PC-9 (cell line): ENCODE results near the gene ANKFN1. TPM values are rescaled to one million over a fixed set of nuclear protein-coding genes. Genes with fewer than 3 reads are reported as not detected.

Source experiments
- BruUV-seq: library from RNA; stranded (reverse); fragments of 400-500 nt; replicated peaks from 2 replicates; lab custom pipeline; 2021; lab: Mats Ljungman, UMichigan
- CTCF ChIA-PET: fragments of 300-600 bp; sonication (Branson Sonifier 250); formaldehyde crosslinking; loops from one replicate; lab custom pipeline; 2022; ENCODE audit warnings: antibody characterized with exemption; lab: Charles Lee
- POLR2A ChIA-PET: fragments of 300-600 bp; sonication (Branson Sonifier 250); formaldehyde crosslinking; loops from one replicate; lab custom pipeline; 2022; ENCODE audit warnings: antibody characterized with exemption; ENCODE audit not compliant: unreplicated experiment; lab: Charles Lee
- DNase-seq, 2 experiments: peaks; one replicate each; pipeline versions ENCODE4 v3.0.0 to v3.0.0-alpha.2; 2015 to 2022; ENCODE audit warnings: mixed read lengths in 1 of 2
- H2AFZ ChIP-seq: fragments of 200-600 bp; sonication (generic); 2 replicates; pipeline ENCODE4 v1.8.1; 2017; ENCODE audit warnings: antibody characterized with exemption
- H3F3A ChIP-seq: fragments of 200-600 bp; sonication (generic); 2 replicates; pipeline ENCODE4 v1.8.1; 2017; ENCODE audit warnings: antibody characterized with exemption, mild to moderate bottlenecking, low read depth; ENCODE audit not compliant: insufficient read depth
- H3K27ac ChIP-seq: fragments of 200-600 bp; sonication (generic); 2 replicates; pipeline ENCODE4 v1.6.1; 2016; ENCODE audit warnings: mixed run types
- H3K27me3 ChIP-seq: fragments of 200-600 bp; sonication (generic); 2 replicates; pipeline ENCODE4 v1.6.1; 2016; ENCODE audit warnings: low read depth, mixed run types; ENCODE audit not compliant: insufficient read depth
- H3K36me3 ChIP-seq: fragments of 200-600 bp; sonication (generic); 2 replicates; pipeline ENCODE4 v1.6.1; 2016; ENCODE audit warnings: low read depth, mixed run types
- H3K4me1 ChIP-seq: fragments of 200-600 bp; sonication (generic); replicated peaks from 2 replicates; pipeline ENCODE4 v1.6.1; 2016; ENCODE audit warnings: mixed run types; ENCODE audit not compliant: insufficient read depth
- H3K4me2 ChIP-seq: fragments of 200-600 bp; sonication (generic); 2 replicates; pipeline ENCODE4 v1.6.1; 2017; ENCODE audit warnings: mixed run types
- H3K4me3 ChIP-seq: fragments of 200-600 bp; sonication (generic); 2 replicates; pipeline ENCODE4 v1.6.1; 2016; ENCODE audit warnings: mixed run types
- H3K79me2 ChIP-seq: fragments of 200-600 bp; sonication (generic); 2 replicates; pipeline ENCODE4 v1.6.1; 2017; ENCODE audit warnings: low read depth, mixed run types
- H3K9me2 ChIP-seq: fragments of 200-600 bp; sonication (generic); 2 replicates; pipeline ENCODE4 v1.8.1; 2017; ENCODE audit warnings: mild to moderate bottlenecking; ENCODE audit not compliant: insufficient read depth
- H3K9me3 ChIP-seq: fragments of 200-600 bp; sonication (generic); 2 replicates; pipeline ENCODE4 v1.8.1; 2016; ENCODE audit warnings: low read depth; ENCODE audit not compliant: insufficient read depth
- H4K20me1 ChIP-seq: fragments of 200-600 bp; sonication (generic); 2 replicates; pipeline ENCODE4 v1.8.1; 2017; ENCODE audit not compliant: insufficient read depth
- EZH2 ChIP-seq: fragments of 200-600 bp; sonication (generic); IDR thresholded peaks from 2 replicates; pipeline ENCODE4 v1.8.0; 2017; ENCODE audit warnings: antibody characterized with exemption, low read depth
- intact Hi-C: fragments of 100-400 bp; cut with micrococcal nuclease; formaldehyde crosslinking; loops from one replicate; pipeline ENCODE4 v1.10.0; 2022; ENCODE audit not compliant: unreplicated experiment
- total RNA-seq: library from RNA; stranded (reverse); gene quantifications from 2 replicates; pipeline ENCODE4 v1.2.3, GENCODE V29; 2021
- TF ChIP-seq, protein P1 (sequence below): fragments of 200-600 bp; sonication (generic); conservative IDR thresholded peaks from 2 replicates; pipeline ENCODE4 v1.6.1; 2017; ENCODE audit warnings: mixed run types, antibody characterized with exemption, mild to moderate bottlenecking, moderate library complexity

Gene ANKFN1
- total RNA-seq, 1 experiment from 2014 or later, result not detected

DNA sequence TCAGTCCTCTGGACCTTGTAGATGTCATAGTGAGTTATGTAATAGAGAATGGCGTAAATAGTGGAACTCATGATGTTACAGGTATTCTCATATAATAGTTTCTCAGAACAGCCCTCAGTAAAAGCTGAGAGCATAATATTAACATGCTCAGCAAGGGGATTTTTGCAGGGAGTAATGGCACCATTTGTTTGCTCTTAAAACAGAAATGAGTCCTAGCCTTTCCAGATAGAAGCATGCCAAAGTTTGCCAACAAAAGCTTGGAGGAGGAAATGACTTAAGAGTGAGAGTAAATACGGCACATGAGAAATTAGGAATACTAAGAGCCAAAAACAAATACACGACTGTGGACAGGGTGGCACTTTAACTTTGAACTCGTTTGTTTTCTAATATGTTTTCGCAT is 198.4 kb downstream of the ANKFN1 start:
- no peak overlapping the region for H2AFZ ChIP-seq

DNA sequence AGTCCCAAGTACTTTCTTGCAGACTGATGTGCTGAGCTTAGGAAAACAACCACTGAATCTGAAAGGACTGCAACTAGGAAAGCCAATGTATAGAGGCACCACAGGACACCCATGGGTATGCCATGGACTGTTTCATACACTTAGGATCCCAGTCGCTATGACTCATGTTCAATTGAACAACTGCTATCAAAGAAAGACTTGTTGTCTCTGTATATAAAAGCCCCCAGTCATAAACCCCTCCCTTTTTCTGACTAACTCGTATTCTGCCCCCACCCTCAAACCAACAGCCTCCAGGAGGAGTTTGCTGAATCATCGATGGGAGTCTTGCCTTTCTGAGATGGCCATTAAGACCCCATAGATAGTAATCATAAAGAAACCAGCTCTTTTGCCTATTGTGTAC is 205.4 kb downstream of the ANKFN1 start:
- ChIA-PET POLR2A (no interaction called here), CTCF (no interaction called here)
- no TSS peak for BruUV-seq
- Histone ChIP-seq H3F3A (no peaks in the 10 kb centered on the region), H3K4me3 (no peak overlapping the region), H3K4me2 (no peak overlapping the region), H4K20me1 (no peaks in the 10 kb centered on the region), H3K27ac (no peak overlapping the region), H3K9me3 (no peaks in the 10 kb centered on the region), H3K27me3 (no peaks in the 10 kb centered on the region), H3K36me3 (no peaks in the 10 kb centered on the region), H3K79me2 (no peaks in the 10 kb centered on the region), H3K9me2 (no peaks in the 10 kb centered on the region), H2AFZ (no peak overlapping the region), H3K4me1 (no peaks in the 10 kb centered on the region)
- DNase-seq, result no peak
- TF ChIP-seq, protein P1, sequence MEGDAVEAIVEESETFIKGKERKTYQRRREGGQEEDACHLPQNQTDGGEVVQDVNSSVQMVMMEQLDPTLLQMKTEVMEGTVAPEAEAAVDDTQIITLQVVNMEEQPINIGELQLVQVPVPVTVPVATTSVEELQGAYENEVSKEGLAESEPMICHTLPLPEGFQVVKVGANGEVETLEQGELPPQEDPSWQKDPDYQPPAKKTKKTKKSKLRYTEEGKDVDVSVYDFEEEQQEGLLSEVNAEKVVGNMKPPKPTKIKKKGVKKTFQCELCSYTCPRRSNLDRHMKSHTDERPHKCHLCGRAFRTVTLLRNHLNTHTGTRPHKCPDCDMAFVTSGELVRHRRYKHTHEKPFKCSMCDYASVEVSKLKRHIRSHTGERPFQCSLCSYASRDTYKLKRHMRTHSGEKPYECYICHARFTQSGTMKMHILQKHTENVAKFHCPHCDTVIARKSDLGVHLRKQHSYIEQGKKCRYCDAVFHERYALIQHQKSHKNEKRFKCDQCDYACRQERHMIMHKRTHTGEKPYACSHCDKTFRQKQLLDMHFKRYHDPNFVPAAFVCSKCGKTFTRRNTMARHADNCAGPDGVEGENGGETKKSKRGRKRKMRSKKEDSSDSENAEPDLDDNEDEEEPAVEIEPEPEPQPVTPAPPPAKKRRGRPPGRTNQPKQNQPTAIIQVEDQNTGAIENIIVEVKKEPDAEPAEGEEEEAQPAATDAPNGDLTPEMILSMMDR, result no peak
- no peak for TF ChIP-seq EZH2
- intact Hi-C loops, result no loop called here

More for the DNA sequence above, 198.4 kb downstream of the ANKFN1 start:
- Histone ChIP-seq H3F3A (no peaks in the 10 kb centered on the region), H3K4me3 (no peak overlapping the region), H3K27me3 (no peaks in the 10 kb centered on the region), H4K20me1 (no peaks in the 10 kb centered on the region), H3K9me3 (no peaks in the 10 kb centered on the region), H3K4me1 (no peaks in the 10 kb centered on the region), H3K27ac (no peak overlapping the region), H3K79me2 (no peaks in the 10 kb centered on the region), H3K36me3 (no peaks in the 10 kb centered on the region), H3K9me2 (0 out of 2 replicates have a peak, but pooled peaks cover 4% of the 10 kb centered on the region), H3K4me2 (no peak overlapping the region)
- TF ChIP-seq, protein P1, result no peak
- no peak for TF ChIP-seq EZH2
- ChIA-PET POLR2A (no interaction called here), CTCF (no interaction called here)
- DNase-seq, result no peak
- no TSS peak for BruUV-seq
- intact Hi-C loops, result no loop called here

DNA sequence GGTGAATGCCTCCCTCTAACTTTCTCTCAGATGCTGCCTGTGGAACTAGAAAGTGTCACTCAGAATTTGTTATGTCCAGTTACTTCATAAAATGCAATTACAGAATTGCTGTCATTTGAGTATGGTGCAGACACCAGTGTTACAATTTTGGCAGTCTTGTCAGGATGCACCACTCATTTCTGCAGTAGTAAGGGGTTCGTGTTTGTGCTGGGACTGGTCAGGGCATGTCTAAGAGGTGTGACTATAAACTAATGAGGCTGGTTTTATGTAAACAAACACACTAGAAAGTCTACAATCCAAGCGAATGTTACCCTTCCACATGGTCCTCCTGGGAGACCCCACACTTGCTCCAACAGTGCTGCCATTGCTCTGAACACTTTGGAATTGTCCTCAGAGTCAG is 206.2 kb downstream of the ANKFN1 start:
- intact Hi-C loops, result no loop called here
- POLR2A ChIA-PET, result no interaction called here
- CTCF ChIA-PET, result no interaction called here

More for the DNA sequence above, 206.2 kb downstream of the ANKFN1 start:
- Histone ChIP-seq H3K36me3 (no peaks in the 10 kb centered on the region), H3K9me3 (no peaks in the 10 kb centered on the region), H4K20me1 (no peaks in the 10 kb centered on the region), H2AFZ (no peak overlapping the region), H3K9me2 (no peaks in the 10 kb centered on the region), H3K4me1 (no peaks in the 10 kb centered on the region), H3K79me2 (no peaks in the 10 kb centered on the region), H3F3A (no peaks in the 10 kb centered on the region), H3K4me3 (no peak overlapping the region), H3K27ac (no peak overlapping the region), H3K27me3 (no peaks in the 10 kb centered on the region), H3K4me2 (no peak overlapping the region)
- BruUV-seq, result no TSS peak
- TF ChIP-seq EZH2, result no peak
- TF ChIP-seq, protein P1, result no peak
- DNase-seq, result no peak
